SU-DHL-6 (cell line): ENCODE results near the gene CEBPB.

Source experiments
- H2AFZ ChIP-seq: fragments of 200-600 bp; sonication (generic); 2 replicates; pipeline ENCODE4 v1.6.1; 2014; ENCODE audit warnings: low read depth, mild to moderate bottlenecking, moderate library complexity, mixed read lengths, antibody characterized with exemption, low read length; ENCODE audit not compliant: severe bottlenecking
- H3F3A ChIP-seq: fragments of 200-600 bp; shearing (Covaris generic); 2 replicates; pipeline ENCODE4 v1.6.0; 2016; ENCODE audit warnings: antibody characterized with exemption, mild to moderate bottlenecking; ENCODE audit not compliant: insufficient read depth
- H3K27ac ChIP-seq: fragments of 200-600 bp; sonication (generic); 2 replicates; pipeline ENCODE4 v1.5.1; 2016; ENCODE audit warnings: low read depth, mild to moderate bottlenecking, low read length, moderate library complexity, mixed read lengths
- H3K27me3 ChIP-seq: fragments of 200-600 bp; sonication (generic), shearing (Covaris generic); 2 replicates; pipeline ENCODE4 v1.6.0; 2014; ENCODE audit warnings: mild to moderate bottlenecking, low read length
- H3K36me3 ChIP-seq: fragments of 200-600 bp; sonication (generic); 2 replicates; pipeline ENCODE4 v1.6.1; 2014; ENCODE audit warnings: mild to moderate bottlenecking, low read length, mixed read lengths
- H3K4me2 ChIP-seq: fragments of 300-600, 200-600 bp; shearing (Covaris generic), sonication (generic); 2 replicates; pipeline ENCODE4 v1.6.0; 2014; ENCODE audit warnings: low read length, low read depth, mild to moderate bottlenecking; ENCODE audit not compliant: poor library complexity, severe bottlenecking
- H3K4me3 ChIP-seq: fragments of 200-600 bp; sonication (generic); 2 replicates; pipeline ENCODE4 v1.5.1; 2014; ENCODE audit warnings: antibody characterized with exemption, low read length, mild to moderate bottlenecking, mixed read lengths; ENCODE audit not compliant: insufficient read depth, poor library complexity, severe bottlenecking
- H3K79me2 ChIP-seq: fragments of 200-600 bp; sonication (generic); 2 replicates; pipeline ENCODE4 v1.6.1; 2014; ENCODE audit warnings: mild to moderate bottlenecking, low read length, moderate library complexity; ENCODE audit not compliant: insufficient read depth
- H3K9ac ChIP-seq: fragments of 200-600 bp; sonication (generic); 2 replicates; pipeline ENCODE4 v1.7.0; 2014; ENCODE audit warnings: mild to moderate bottlenecking, low read length
- H3K9me2 ChIP-seq: fragments of 200-600 bp; sonication (generic); replicated peaks from 2 replicates; pipeline ENCODE4 v1.6.1; 2014; ENCODE audit warnings: low read length; ENCODE audit not compliant: insufficient read depth
- H3K9me3 ChIP-seq: fragments of 200-600 bp; sonication (generic); 2 replicates; pipeline ENCODE4 v1.6.1; 2014; ENCODE audit warnings: low read length, mixed read lengths; ENCODE audit not compliant: insufficient read depth
- H4K20me1 ChIP-seq: fragments of 200-600 bp; sonication (generic); 2 replicates; pipeline ENCODE4 v1.6.1; 2014; ENCODE audit warnings: low read depth, mild to moderate bottlenecking, antibody characterized with exemption, low read length, moderate library complexity, mixed read lengths
- EZH2phosphoT487 ChIP-seq: fragments of 200-600 bp; sonication (generic), shearing (Covaris generic); conservative IDR thresholded peaks from 2 replicates; pipeline ENCODE4 v1.6.1; 2018; ENCODE audit warnings: mild to moderate bottlenecking, antibody characterized with exemption, low read length, moderate library complexity, mixed read lengths
- TF ChIP-seq, protein P1 (sequence below): fragments of 200-600 bp; sonication (generic); IDR thresholded peaks from one replicate; pipeline ENCODE4 v1.5.1; 2017; ENCODE audit warnings: antibody characterized with exemption, mild to moderate bottlenecking, low read length, moderate library complexity; ENCODE audit not compliant: insufficient read depth, poor library complexity, severe bottlenecking

Gene CEBPB

DNA sequence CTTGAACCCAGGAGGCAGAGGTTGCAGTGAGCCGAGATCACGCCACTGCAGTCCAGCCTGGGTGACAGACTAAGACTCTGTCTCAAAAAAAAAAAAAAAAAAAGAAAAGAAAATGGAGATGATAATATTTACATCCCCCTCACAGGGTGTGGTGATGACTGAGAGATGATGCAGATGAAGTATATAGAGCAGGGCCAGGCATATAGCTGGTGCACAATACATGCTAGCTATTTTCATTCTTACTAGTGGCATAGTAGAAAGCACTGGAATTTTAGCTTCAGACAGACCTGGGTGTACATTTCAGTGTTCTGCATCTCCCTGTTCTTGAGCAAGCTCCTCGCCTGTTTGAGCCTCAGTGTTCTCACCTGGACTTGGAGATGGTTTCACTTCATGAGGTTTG, 36.9 kb downstream of the CEBPB start:
- Histone ChIP-seq H3K9me3 (no peaks in the 10 kb centered on the region), H3K9me2 (no peaks in the 10 kb centered on the region), H3K4me2 (no peak overlapping the region), H3K79me2 (no peaks in the 10 kb centered on the region), H3F3A (no peaks in the 10 kb centered on the region), H3K9ac (no peak overlapping the region), H4K20me1 (no peaks in the 10 kb centered on the region), H3K36me3 (no peaks in the 10 kb centered on the region), H3K27ac (no peak overlapping the region), H3K27me3 (no peaks in the 10 kb centered on the region), H2AFZ (no peak overlapping the region), H3K4me3 (no peak overlapping the region)
- TF ChIP-seq EZH2phosphoT487, result no peak
- TF ChIP-seq, protein P1, sequence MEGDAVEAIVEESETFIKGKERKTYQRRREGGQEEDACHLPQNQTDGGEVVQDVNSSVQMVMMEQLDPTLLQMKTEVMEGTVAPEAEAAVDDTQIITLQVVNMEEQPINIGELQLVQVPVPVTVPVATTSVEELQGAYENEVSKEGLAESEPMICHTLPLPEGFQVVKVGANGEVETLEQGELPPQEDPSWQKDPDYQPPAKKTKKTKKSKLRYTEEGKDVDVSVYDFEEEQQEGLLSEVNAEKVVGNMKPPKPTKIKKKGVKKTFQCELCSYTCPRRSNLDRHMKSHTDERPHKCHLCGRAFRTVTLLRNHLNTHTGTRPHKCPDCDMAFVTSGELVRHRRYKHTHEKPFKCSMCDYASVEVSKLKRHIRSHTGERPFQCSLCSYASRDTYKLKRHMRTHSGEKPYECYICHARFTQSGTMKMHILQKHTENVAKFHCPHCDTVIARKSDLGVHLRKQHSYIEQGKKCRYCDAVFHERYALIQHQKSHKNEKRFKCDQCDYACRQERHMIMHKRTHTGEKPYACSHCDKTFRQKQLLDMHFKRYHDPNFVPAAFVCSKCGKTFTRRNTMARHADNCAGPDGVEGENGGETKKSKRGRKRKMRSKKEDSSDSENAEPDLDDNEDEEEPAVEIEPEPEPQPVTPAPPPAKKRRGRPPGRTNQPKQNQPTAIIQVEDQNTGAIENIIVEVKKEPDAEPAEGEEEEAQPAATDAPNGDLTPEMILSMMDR, result no peak

DNA sequence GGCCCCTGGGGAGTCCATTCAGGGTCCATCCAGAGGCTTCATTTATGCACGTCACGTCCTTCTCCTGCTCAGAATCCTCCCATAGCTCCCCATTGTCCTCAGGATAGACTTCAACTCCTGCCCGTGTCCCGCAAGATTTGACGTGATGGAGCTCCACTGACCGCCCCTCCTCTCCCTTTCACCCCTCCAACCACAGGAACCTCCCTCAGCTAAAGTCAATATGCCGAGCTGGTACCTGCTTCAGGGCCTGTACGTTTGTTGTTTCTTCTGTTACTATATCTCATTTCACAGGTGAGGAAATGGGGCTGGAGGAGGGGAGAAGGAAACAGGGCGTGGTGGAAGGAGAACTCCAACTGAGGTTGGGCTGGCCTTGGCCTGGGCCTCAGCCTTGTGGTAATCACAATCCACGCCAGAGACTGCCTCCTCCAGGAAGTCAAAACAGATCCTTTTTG, 38.6 kb downstream of the CEBPB start:
- H3K9me2 ChIP-seq, result no peaks in the 10 kb centered on the region
- H3F3A ChIP-seq, result no peaks in the 10 kb centered on the region
- H3K9me3 ChIP-seq, result no peaks in the 10 kb centered on the region
- no peaks in the 10 kb centered on the region for H3K79me2 ChIP-seq
- H3K9ac ChIP-seq, result no peak overlapping the region
- no peak overlapping the region for H2AFZ ChIP-seq
- no peaks in the 10 kb centered on the region for H3K36me3 ChIP-seq
- H3K27ac ChIP-seq, result no peak overlapping the region
- no peaks in the 10 kb centered on the region for H4K20me1 ChIP-seq
- no peak overlapping the region for H3K4me2 ChIP-seq
- no peak overlapping the region for H3K4me3 ChIP-seq
- H3K27me3 ChIP-seq, result no peaks in the 10 kb centered on the region
- no peak for TF ChIP-seq EZH2phosphoT487
- TF ChIP-seq, protein P1, result no peak

DNA sequence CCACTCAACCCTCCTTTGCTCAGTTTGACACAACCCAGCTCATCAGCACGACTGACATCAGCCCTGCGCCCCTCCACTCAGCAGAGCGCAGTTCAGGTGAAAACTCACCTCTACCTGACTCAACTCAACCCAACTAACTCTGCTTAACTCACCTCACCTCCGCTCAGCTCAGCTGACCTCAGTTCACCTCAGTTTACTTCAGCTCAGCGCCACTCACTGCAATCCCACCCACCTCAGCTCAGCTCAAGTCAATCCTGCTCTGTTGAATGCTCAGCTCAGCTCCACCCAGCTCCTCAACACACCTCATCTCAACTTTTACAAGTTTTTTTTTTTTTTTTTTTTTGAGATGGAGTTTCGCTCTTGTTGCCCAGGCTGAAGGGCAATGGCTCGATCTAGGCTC, 39.6 kb downstream of the CEBPB start:
- Histone ChIP-seq H3K4me2 (no peak overlapping the region), H3K9ac (no peak overlapping the region), H3F3A (no peaks in the 10 kb centered on the region), H3K27me3 (no peaks in the 10 kb centered on the region), H3K79me2 (no peaks in the 10 kb centered on the region), H2AFZ (no peak overlapping the region), H4K20me1 (no peaks in the 10 kb centered on the region), H3K4me3 (no peak overlapping the region), H3K36me3 (no peaks in the 10 kb centered on the region), H3K27ac (no peak overlapping the region), H3K9me3 (no peaks in the 10 kb centered on the region), H3K9me2 (no peaks in the 10 kb centered on the region)
- TF ChIP-seq EZH2phosphoT487, result no peak
- TF ChIP-seq, protein P1, result no peak
